Activated T-cell treated with anti-CD3 and anti-CD28 coated beads for 4 hours (primary cell): ENCODE measurements around the gene FGF14.

Source experiments
- DNase-seq: peaks from one replicate; pipeline ENCODE4 v3.0.0-alpha.2; 2020

FGF14 gene

DNA sequence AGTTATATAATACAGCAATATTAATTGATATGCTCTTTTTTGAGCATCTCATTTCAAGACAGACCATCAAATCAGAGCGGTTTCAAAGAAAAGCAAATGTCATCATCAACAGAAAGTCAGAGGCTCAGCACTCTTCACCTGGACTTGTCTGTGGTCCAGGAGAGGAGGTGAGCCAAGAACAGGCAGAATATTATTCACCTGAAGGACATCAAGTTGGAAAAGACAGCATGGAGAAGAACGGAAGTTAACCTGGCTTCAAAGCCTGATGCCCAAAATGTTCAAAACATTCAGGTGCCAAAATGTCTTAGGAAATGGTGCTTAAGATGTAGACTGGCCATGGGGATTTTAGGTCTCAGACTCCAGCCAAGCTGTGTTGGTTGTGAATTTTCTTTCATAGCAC lies 40.7 kb downstream of the FGF14 start:
- no peak for DNase-seq

DNA sequence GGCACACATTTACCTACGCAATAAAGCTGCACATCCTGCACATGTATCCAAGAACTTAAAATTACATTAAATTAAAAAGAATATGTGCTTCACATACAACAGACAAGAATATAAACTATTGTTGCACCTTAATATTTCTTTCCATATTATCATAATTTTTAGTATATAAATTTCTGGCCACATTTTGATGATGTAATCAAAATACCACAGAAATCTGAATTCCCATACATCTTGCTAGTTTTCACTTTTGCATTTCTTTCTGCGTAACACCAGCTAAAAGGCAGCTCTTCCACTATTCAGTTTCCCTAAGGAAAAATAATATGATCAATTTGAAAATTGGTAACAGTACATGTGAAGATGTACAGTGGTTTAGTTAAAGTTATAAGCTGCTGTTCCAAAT lies 42.6 kb downstream of the FGF14 start:
- DNase-seq: no peak

DNA sequence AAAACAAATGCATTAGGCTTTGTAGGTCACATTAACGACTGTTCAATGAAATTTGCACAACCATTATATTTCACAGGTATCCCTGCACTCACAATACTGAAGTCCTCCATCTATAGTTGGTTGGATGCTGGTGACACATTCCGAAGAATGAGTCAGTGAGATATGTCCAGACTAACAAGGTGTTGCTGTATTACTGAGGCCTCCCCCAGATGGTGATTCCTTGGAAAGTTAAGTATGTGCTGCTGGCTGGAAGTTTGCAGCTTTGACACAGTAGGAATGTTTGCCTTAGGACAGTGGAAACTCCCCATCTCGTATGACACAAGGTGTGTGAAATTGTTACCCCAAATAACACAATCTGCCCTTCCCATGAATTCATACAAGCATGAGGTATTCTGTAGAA lies 46.6 kb downstream of the FGF14 start:
- no peak for DNase-seq

DNA sequence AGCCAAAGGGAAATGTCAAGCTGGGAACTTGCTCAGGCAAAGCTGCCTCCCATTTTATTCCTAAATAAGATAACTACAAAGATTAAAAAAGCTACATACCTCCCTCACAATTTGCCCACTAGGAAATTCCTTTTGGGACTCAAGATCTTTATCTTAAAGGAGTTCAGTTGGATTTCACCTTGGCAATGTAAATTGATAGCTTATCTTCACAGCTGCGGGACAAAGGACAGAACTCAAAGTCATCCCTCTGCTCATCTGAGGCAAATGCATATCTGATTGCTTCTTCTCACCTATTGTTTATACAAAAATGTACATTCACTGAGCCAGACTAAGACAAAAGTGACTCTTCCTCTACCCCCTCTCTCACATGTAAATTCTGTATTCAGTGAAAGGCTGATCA lies 47.8 kb downstream of the FGF14 start:
- no peak for DNase-seq

DNA sequence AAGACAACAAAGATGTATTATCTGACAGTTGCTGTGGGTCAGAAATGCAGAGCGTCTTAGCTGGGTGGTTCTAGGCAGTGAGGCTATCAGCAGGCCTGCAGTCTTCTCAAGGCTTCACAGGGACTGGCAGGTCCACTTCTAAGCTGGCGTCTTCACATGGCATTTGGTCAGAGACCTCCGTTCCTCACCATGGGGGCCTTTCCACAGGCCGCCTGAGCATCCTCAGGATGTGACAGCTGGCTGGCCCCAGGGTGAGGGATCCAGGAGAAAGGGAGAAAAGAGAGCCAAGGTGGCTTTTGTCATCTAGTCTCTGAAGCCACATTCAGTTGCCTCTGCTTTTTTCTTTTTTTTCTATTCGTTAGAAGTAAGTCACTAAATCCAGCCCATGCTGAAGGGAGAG lies 50.3 kb downstream of the FGF14 start:
- no peak for DNase-seq

DNA sequence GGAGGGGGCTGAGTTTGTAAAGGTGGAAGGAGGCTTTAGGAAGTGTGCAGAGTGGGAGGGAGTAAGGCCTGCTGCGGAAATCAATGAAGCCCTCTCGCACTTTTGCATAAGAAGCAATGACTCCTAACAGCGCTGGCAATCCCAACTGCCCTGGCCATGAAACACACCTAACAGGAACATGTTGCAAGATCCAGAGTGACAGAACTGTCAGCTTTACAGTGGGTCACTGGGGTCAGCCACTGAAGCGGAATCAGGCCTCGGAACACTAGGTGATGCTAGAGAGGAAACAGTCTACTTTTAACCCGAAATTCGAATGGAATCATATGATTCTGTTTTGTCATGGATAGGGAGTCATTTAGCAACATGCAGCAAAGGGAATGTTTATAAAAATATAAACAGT lies 54.4 kb downstream of the FGF14 start:
- no peak for DNase-seq

DNA sequence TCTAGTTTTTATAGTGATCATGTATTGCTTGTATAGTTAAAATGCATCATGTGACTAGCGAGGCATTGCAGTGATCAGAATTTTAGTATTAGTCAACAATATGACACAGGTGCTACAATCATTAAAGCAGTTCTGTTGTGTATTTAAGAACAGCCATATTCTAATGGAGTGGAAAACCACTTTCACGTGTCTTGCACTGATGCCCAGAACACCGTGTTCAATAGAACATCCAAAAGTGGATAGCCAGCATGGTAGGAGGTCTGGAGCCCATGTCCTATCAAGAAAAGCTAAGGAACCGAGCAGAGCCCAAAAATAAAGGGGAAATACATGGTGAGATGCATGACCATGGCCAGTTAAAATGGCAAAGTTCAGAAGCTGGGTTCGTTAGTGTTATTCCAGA lies 55.1 kb downstream of the FGF14 start:
- DNase-seq: no peak

DNA sequence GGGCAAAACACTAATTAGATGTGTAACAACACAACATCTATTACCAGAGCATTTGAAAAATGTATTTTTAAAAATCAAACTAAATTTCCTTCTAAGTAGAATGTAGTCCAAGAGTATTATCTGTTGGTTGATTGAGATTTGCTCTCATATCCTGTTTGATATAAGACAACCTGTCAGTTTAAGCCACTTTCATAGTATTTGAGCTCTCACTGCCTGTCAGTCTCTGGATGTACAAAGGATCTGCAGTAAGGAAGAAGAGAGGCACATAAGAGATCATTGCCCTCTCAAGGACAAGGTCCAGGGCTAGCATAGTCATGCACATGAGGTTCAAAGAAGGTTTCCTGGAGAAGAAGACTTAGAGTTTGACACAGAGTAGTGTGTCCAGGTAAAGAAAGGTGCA lies 57.4 kb downstream of the FGF14 start:
- no peak for DNase-seq

DNA sequence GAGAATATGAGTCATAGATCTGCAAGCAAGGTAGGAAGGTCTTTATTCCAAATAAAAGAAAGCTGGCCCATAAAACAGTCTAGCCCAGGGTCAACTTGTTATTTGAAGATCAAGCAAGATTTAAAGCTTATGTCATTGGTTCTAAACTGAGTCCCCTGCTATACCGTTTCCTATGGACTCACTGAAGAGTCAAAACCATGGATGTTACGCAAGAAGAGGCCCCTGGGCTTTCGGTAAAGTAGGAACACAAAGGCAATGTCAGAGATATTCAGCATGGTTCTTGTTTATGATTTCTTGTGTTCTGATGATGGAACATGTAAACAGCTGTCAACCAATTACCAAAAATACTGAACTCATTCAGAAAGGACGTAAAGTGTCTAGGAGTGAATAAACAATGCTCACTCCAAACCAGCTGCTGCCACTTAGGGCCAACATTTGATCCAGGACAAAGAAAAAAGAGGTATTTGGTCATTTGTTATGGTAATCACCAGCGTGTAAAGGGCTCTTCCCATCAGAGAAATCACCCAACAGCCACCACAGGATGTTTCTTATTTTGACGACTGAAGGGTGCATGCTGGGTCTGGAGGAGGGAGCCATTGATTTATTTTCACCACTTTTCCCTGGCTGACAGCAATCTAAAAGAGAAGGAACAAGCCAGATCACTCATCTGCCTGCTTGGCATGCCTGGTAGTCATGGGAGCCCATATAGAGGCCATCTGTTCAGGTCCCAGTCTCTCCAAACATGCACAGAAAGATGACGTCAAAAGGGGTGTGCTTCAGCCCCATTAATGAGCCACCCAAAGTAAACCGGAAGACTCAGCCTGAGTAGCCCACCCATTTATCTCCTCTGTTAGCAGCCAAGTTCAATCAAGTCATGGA lies 68.3 kb downstream of the FGF14 start:
- no peak for DNase-seq

DNA sequence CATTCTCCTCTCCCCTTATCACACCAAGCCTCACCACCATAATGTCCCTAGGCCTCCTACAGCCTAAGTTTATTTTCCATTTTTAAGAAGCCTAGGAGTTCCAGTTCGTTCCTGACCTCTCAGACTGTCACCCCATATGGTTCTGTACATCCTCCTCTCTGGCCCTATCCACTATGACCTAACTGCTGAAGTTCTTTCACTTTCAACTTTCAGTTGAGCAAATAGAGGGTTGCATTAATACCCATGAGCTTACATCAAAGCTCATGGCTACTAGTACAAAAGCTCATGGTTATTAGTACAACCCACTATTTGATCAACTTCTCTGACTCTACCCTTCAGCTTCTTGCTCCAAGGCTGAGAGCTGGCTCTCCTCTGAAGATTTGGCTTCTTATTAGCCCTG lies 72.9 kb downstream of the FGF14 start:
- no peak for DNase-seq

DNA sequence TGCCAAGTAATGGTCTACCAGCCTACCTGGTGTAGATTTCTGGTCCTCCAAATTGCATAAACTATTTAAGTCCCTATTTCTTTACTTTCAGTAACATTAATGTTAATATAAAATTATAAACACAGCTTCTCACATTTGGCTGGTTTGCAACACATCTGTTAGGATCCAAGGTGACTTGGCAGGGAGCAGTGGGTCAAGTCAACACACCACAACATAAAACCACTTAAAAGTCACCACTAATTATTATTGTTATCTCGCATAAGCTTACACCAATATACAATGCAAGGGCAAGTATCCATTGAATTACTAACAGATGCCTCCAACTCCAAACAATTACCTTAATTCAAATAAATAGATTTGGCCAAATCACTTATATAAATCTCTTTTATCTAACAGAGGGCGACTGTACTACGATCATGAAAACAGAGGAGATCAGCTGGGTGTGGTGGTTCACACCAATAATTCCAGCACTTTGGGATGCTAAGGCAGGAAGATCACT lies 74.7 kb downstream of the FGF14 start:
- DNase-seq: no peak

DNA sequence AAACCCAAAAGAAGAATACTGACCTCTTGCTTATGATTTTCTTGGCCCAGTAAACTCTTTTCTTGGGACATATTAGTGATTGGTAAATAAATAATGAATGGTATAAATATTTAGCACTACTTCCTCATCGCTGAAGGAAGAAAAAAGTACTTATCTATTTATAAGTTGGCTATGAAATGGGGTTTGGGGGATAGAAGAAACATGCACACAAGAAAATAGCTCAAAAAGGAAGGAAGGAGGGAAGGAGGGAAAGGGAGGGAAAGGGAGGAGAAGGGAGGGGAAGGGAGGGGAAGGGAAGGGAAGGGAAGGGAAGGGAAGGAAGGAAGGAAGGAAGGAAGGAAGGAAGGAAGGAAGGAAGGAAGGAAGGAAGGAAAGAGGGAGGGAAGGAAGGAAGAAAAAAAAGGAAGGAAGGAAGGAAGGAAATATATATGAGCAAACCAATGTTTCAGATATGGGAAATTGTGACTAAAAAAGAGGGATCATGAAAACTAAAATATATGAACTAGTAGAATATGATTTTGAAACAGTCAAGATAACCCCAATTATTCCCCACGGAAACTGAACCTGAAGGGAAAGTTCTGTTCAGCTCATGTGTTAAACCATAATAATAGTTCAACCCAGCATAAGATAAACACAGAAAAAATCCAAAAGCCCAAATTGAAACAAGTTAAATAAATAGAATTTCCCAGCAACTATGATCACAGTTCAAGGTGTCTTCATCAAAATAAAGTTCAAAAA lies 75.3 kb downstream of the FGF14 start:
- DNase-seq: no peak

DNA sequence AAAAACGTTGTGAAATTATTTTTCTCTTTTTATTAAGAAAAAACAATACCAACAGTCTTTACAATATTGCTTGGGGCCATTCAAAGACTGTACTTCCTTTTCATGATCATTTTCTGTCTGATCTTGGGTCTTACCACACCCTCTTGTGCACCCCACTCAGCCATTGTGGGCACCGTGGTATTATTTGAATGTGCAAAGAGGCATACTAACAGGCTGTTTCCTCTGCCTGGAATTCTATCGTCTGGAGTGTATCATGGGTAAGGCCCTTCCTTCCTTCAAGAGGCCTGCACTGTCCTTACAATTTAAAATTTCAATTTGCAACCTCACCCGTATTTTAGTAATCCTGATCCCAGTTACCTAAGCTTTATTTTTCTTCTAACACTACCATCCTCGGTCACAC lies 76.5 kb downstream of the FGF14 start:
- DNase-seq: no peak

DNA sequence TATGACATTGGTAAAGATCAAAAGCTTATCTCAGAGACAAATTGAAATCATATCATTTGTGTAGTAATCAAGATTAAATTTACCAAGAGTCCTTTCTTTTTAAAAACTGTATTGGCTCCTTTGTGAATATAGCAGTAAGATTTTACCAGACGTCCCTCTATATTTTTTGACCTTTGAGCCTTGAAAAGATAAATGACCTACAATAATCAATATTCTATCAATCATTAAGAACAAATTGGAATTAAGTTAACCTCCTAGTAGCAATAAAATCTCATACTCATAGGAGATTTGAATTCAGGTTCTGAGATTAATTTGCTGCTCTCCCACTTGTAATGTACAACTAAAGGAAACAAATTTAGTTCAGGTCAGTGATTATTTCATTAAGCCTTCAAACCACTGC lies 78.3 kb downstream of the FGF14 start:
- no peak for DNase-seq

DNA sequence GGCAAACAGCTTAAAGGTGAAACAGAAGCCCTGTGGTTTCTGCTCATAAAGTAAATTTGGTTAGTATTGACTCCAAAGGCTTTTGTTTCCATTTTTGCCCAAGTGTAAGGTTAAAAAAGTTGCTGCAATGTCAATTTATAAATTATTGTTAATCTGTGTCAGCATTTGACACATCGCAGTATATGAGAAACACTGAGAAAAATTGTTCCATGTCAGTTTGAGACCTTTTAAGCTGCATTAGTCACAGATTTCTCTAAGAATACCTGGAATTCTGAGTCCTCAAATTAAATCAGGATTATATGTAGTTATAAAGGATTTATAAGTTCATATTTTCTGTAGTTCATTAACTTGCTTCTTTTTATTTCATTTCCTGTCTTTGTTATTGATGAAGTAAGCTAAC lies 78.8 kb downstream of the FGF14 start:
- DNase-seq: no peak

DNA sequence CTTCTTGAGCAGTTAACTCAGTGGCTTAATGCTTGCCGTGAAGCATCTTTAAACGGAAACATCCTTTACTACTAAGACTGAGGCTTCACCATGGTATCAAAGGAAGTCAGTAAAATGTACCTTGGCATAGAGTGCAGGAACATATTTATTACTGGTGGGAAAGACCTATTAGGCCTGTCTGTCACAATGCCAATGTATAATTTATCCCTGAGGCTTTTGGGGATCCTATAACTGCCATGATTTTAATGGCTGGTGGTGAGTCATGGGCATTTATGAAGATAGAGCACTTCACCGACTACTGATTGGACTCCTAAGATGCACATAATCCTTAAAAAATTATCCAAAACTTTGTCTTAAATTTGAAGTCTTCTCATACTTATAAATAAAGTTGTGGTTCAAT lies 79.6 kb downstream of the FGF14 start:
- DNase-seq: no peak

DNA sequence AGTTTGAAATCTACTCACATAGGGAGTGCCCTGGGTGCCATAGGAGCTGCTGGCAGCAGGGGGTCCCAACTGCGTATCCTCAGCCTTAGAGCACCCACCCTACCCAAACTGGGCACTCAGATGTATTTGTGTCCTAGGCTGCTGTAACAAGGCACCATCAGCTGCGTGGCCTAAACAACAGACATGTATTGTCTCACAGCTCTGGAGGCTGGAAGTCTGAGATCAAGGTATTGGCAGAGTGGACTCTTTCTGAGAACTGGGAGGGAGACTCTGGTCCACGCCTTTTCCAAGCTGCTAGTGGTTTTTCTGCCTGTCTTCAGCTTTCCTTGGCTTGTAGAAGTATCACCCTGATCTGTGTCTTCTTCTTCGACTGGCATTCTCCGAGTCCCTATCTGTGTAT lies 83.6 kb downstream of the FGF14 start:
- no peak for DNase-seq

DNA sequence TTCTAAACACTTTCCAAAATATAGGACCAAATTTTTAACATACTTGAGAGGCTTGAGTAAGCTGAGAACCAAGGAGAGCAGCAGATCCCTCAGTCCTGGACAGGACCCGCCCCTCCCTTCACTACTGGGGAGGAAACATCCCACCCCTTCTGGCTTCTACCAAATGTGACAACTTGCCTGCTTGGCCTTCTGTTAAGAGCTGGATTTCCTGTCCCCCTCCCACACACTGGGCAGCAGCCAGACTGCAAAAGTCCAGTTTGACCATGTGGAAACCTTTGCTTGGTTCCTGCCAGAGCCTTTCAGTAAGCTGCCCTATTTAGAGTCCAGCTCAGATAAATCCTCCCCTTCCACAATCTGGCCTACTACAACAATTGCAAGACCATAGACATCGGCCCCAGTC lies 84.3 kb downstream of the FGF14 start:
- DNase-seq: no peak

DNA sequence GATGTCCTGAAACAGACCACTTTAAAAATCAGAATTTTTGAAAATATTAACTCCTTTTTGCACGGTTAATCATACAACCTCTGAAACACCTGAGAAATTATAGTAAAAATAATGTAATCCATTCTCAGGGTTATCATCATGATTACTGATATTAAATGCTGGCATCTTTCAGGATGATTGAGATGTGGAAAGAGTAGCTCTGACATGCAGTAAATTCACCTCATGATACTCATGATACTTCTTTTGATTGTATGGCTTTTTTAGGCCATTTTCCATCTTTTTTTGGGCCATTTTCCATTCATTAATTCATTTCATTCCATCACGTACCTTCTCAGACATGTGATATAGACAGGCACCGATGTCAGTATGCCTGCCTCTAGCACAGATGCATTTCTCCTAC lies 85.1 kb downstream of the FGF14 start:
- DNase-seq: no peak

DNA sequence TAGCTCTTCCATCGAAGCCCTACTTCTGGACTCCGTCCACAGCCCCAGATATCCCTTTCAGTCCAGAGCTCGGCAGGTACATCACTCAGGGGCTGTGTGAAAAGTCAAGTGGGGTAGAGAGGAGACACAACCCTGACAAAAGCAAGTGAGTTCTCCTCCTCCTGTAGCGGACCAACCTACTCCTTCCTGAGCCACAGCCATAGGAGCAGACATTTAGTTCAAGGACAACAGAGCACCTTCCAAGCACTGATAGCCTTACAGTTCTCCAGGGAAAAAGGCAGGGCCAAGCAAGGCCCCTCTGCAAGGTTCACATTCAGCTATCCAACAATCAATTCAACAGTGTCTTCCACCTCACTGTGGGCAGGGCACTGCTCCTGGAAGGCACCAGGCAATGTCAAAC lies 89.0 kb downstream of the FGF14 start:
- DNase-seq: no peak

DNA sequence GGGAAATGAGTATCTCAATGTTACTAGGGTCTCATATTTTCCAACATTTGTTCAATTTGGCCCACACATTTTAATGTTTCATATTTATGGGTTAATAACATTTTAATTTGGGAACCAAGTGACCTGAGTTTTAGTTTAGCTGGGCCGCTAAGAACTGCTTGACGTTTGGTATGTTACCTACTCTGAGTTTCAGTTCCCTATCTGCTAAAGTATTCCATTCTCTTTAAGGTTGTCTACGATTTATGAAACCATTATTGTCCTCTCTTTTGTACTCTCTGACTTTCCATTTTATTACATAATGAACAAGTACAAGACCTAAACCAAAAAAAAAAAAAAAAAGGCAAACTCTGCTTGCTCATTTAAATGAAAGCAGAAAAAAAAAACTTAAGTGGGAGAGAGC lies 89.9 kb downstream of the FGF14 start:
- no peak for DNase-seq

DNA sequence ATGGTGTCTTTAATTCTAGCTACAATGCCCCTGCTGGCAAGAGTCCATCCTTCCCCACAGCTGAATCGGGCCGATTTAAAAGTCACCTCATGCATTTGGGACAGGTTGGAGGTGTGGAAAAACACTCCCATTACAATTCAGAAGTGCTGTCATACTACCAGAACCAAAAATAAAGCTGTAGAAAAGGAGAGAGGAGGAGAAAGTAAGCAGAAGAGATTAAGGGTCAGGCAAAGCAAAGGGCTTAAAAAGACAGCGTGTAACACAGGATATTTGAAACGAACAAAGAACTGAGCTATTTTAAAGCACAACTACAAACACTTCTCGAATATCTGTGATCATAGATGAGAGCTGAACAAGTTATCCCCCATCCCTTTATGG lies 90.4 kb downstream of the FGF14 start:
- DNase-seq: no peak

DNA sequence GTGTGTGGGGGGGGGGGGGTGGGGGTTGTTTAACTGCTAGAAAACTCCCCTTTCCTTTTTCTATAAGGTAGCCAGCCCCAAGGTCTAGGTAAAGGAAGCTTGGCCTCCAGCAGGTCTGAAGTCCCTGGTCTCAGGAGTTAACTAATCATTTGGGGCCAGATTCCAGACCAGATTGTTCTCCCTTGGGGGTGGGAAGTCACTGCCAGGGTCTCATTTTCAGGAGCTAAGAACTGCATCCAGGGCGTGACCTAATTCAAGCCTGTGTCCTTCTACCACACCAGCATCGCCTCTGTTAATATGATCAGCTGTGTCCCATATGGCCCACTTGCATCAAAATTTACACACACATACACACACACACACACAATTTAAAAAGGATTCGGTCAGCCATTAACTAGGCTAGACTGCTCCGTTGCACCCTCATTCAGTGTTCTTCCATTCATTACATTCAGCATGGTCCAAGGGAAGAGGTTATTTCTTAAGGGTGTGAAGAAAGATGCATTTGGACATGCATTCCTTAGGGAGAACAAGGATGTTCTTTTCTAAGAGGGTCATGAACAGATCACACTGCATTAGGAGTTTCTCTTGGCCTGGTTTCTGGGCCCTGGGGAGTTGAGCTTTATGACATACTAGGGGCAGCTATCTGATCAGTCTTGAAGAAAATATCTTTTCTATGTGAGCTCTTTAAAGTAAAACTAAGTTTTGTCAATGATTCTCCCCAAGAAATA lies 91.0 kb downstream of the FGF14 start:
- no peak for DNase-seq

DNA sequence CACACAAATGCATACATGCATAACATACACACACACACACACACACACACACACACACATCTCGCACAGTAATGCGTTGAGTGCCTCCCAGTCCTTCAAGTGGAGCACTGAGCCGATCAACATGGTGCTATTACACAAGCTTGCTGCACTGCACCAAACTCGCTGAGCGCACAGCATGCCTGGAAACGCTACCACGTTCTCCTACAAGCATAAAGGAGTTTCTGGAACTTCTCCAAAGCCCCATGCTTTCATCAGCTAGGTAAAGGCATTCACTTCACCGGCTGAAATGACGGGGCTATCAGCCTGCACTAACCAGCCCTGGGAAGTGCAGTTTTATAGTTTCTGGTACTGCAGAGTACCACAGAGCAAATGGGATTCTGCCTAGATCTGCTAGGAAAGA lies 92.7 kb downstream of the FGF14 start:
- DNase-seq: no peak
